Upper lobe of right lung (tissue), 1 donor: ENCODE results near the gene MCTP1. TPM values are rescaled to one million over a fixed set of nuclear protein-coding genes. Genes with fewer than 3 reads are reported as not detected.
A peak's percentile ranks its signal among the peaks of the same experiment; 100 is the strongest.
"Not testable (repeated sequence)": the region's sequence is repeated elsewhere in the genome, so short reads cannot be mapped to it uniquely, and the experiment has no call there.

Experiments
- ATAC-seq: fragments of 200-7000 bp; cut with Tn5 transposase; one replicate; pipeline ENCODE4 v1.9.1; 2020; ENCODE audit warnings: mild to moderate bottlenecking, moderate library complexity
- DNase-seq: peaks from one replicate; pipeline ENCODE4 v3.0.0-alpha.2; 2020
- H3K27ac ChIP-seq: fragments of 200-600 bp; one replicate; pipeline ENCODE4 v1.8.0; 2022
- H3K27me3 ChIP-seq: fragments of 200-600 bp; one replicate; pipeline ENCODE4 v1.8.0; 2022; ENCODE audit warnings: mild to moderate bottlenecking
- H3K36me3 ChIP-seq: fragments of 200-600 bp; one replicate; pipeline ENCODE4 v1.8.0; 2022
- H3K4me1 ChIP-seq: fragments of 200-600 bp; one replicate; pipeline ENCODE4 v1.8.0; 2022
- H3K4me3 ChIP-seq: fragments of 200-600 bp; one replicate; pipeline ENCODE4 v1.8.0; 2022; ENCODE audit warnings: mild to moderate bottlenecking
- H3K9me3 ChIP-seq: fragments of 200-600 bp; one replicate; pipeline ENCODE4 v1.8.0; 2022
- CTCF ChIP-seq: fragments of 200-600 bp; IDR thresholded peaks from one replicate; pipeline ENCODE4 v1.8.0; 2022; ENCODE audit warnings: antibody characterized with exemption
- intact Hi-C: fragments of 100-400 bp; cut with DNase I; formaldehyde crosslinking; loops from one replicate; pipeline ENCODE4 v1.11.0; 2022
- total RNA-seq: library from RNA; stranded (reverse); fragmentation: NEBNext Ultra II Directional; extraction: Animal tissue kit (Norgen Biotek cat#: 25700); gene quantifications from one replicate; pipeline ENCODE4 v1.2.1, GENCODE V29; 2021
- donor health status: DM: no; HTN: yes; CAD: no; lungs with severe emphysema.

The MCTP1 gene
- total RNA-seq, 1 donor from 2014 or later = 40.7 TPM

GRCh38 chr5:94849821-94850736 is 434.8 kb downstream of the MCTP1 start:
- no peak overlapping the region for H3K4me3 ChIP-seq
- no peak overlapping the region for H3K27ac ChIP-seq
- intact Hi-C loops = no loop called here
- no peaks in the 10 kb centered on the region for H3K9me3 ChIP-seq
- peak; percentile 67 for ATAC-seq
- no peaks in the 10 kb centered on the region for H3K4me1 ChIP-seq
- no peak for DNase-seq
- H3K36me3 ChIP-seq = no peaks in the 10 kb centered on the region
- peak; percentile 50 for TF ChIP-seq CTCF
- no peaks in the 10 kb centered on the region for H3K27me3 ChIP-seq

- ATAC-seq = no peak
- intact Hi-C loops = no loop called here
- H3K27ac ChIP-seq = no peak overlapping the region
- H3K27me3 ChIP-seq = no peaks in the 10 kb centered on the region
- H3K36me3 ChIP-seq = no peaks in the 10 kb centered on the region
- DNase-seq = no peak
- H3K4me3 ChIP-seq = no peak overlapping the region
- no peaks in the 10 kb centered on the region for H3K9me3 ChIP-seq
- TF ChIP-seq CTCF = no peak
- H3K4me1 ChIP-seq = no peaks in the 10 kb centered on the region
Measured at GRCh38 chr5:94849324-94849723, 435.6 kb downstream of the MCTP1 start.

- Histone ChIP-seq H3K27me3 (no peaks in the 10 kb centered on the region), H3K27ac (no peak overlapping the region), H3K4me3 (no peak overlapping the region), H3K36me3 (no peaks in the 10 kb centered on the region), H3K4me1 (no peaks in the 10 kb centered on the region), H3K9me3 (no peaks in the 10 kb centered on the region)
- DNase-seq = no peak
- no peak for TF ChIP-seq CTCF
- intact Hi-C loops = no loop called here
- no peak for ATAC-seq
Measured at GRCh38 chr5:94847726-94848125, 437.2 kb downstream of the MCTP1 start.

- no peaks in the 10 kb centered on the region for H3K27me3 ChIP-seq
- DNase-seq (no peak), ATAC-seq (no peak)
- no peak for TF ChIP-seq CTCF
- H3K4me1 ChIP-seq = no peaks in the 10 kb centered on the region
- H3K36me3 ChIP-seq = no peaks in the 10 kb centered on the region
- no peak overlapping the region for H3K27ac ChIP-seq
- intact Hi-C loops = no loop called here
- no peaks in the 10 kb centered on the region for H3K9me3 ChIP-seq
- no peak overlapping the region for H3K4me3 ChIP-seq
Measured at GRCh38 chr5:94847019-94847418, 437.9 kb downstream of the MCTP1 start.

GRCh38 chr5:94845696-94846095 is 439.2 kb downstream of the MCTP1 start:
- ATAC-seq, intact Hi-C loops, H3K4me3 ChIP-seq: not testable (repeated sequence)

GRCh38 chr5:94841598-94842322 is 443.1 kb downstream of the MCTP1 start:
- no peak for TF ChIP-seq CTCF
- H3K27ac ChIP-seq = no peak overlapping the region
- DNase-seq = no peak
- H3K9me3 ChIP-seq = no peaks in the 10 kb centered on the region
- no peak overlapping the region for H3K4me3 ChIP-seq
- no peaks in the 10 kb centered on the region for H3K4me1 ChIP-seq
- H3K27me3 ChIP-seq = no peaks in the 10 kb centered on the region
- no peak for ATAC-seq
- H3K36me3 ChIP-seq = no peaks in the 10 kb centered on the region
- intact Hi-C loops = no loop called here

More at GRCh38 chr5:94845696-94846095, 439.2 kb downstream of the MCTP1 start:
- not testable (repeated sequence) for DNase-seq, H3K4me1 ChIP-seq, H3K9me3 ChIP-seq, H3K27me3 ChIP-seq, H3K27ac ChIP-seq, H3K36me3 ChIP-seq
